ENCODE data around the gene SMIM1.

The SMIM1 gene

GRCh38 chr1:3773572-3774275, 1.2 kb downstream of the SMIM1 start:
- Histone ChIP-seq H3K27me3 (ENCODE audit: control insufficient read depth, low read length) (peaks cover 21% of the 10 kb centered on the region), H3K27ac (ENCODE audit: low read depth, low read length) (no peak overlapping the region), H3K4me2 (ENCODE audit: low read length) (no peak overlapping the region), H3K4me3 (ENCODE audit: low read length) (no peak overlapping the region), H3K9me3 (ENCODE audit: control insufficient read depth, insufficient read depth, low read length) (no peaks in the 10 kb centered on the region), H3K4me1 (ENCODE audit: control insufficient read depth, low read length) (peaks cover 28% of the 10 kb centered on the region), H3F3A (ENCODE audit: control insufficient read depth, insufficient read depth) (no peaks in the 10 kb centered on the region), H3K9me2 (replicated peaks; ENCODE audit: control insufficient read depth, low read length) (no peaks in the 10 kb centered on the region), H3K36me3 (ENCODE audit: control insufficient read depth, low read length) (peaks cover 1% of the 10 kb centered on the region; the same call in 1 of the 2 replicates), H4K20me1 (ENCODE audit: control insufficient read depth, insufficient read depth, low read depth, low read length) (no peaks in the 10 kb centered on the region), H3K79me2 (ENCODE audit: control insufficient read depth, low read length) (no peaks in the 10 kb centered on the region)
- no peak for TF ChIP-seq EZH2phosphoT487 (IDR thresholded peaks at IDR 0.05; ENCODE audit: borderline replicate concordance, low read length)
- no peak for TF ChIP-seq CTCF (IDR thresholded peaks at IDR 0.05; ENCODE audit: low read depth, low read length, poor library complexity, severe bottlenecking)

- no peak overlapping the region for H3K27ac ChIP-seq (ENCODE audit: low read depth, low read length)
Measured at GRCh38 chr1:3774276-3774945, 1.9 kb downstream of the SMIM1 start.

DNA sequence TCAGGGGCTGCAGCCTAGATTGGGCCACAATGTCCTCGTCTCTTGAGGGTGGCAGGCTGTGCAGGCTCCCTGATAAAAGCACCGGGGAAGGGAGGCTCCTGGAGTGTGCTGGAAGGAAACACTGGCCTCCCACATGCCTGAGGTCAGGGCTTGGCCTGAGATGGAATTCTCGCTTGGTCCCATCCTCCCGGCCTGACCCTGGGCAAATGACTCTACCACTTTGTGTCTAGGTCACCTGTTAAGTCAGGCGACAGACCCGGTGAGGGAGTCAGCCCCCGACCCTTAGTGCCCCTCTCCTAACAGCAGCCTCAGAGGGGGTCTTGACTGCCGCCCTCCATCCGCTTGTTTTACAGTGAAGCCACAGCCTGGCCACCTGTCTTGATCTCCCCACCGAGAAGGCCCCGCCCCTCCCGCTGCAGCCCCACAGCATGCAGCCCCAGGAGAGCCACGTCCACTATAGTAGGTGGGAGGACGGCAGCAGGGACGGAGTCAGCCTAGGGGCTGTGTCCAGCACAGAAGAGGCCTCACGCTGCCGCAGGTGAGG, 2.5 kb downstream of the SMIM1 start:
- TF ChIP-seq CTCF (IDR thresholded peaks at IDR 0.05; ENCODE audit: low read depth, low read length, poor library complexity, severe bottlenecking) (no peak), EZH2phosphoT487 (IDR thresholded peaks at IDR 0.05; ENCODE audit: borderline replicate concordance, low read length) (no peak)
- Histone ChIP-seq H3K36me3 (ENCODE audit: control insufficient read depth, low read length) (peaks cover 14% of the 10 kb centered on the region), H3F3A (ENCODE audit: control insufficient read depth, insufficient read depth) (no peaks in the 10 kb centered on the region), H3K9me3 (ENCODE audit: control insufficient read depth, insufficient read depth, low read length) (no peaks in the 10 kb centered on the region), H3K4me3 (ENCODE audit: low read length) (no peak overlapping the region), H3K27me3 (ENCODE audit: control insufficient read depth, low read length) (peaks cover 21% of the 10 kb centered on the region), H3K79me2 (ENCODE audit: control insufficient read depth, low read length) (no peaks in the 10 kb centered on the region), H3K4me2 (ENCODE audit: low read length) (peak overlapping the region; percentile 51; the same call in 1 of the 2 replicates), H3K9me2 (replicated peaks; ENCODE audit: control insufficient read depth, low read length) (no peaks in the 10 kb centered on the region), H3K27ac (ENCODE audit: low read depth, low read length) (no peak overlapping the region), H3K4me1 (ENCODE audit: control insufficient read depth, low read length) (peaks cover 28% of the 10 kb centered on the region), H4K20me1 (ENCODE audit: control insufficient read depth, insufficient read depth, low read depth, low read length) (no peaks in the 10 kb centered on the region)

More at GRCh38 chr1:3774276-3774945, 1.9 kb downstream of the SMIM1 start:
- H3K79me2 ChIP-seq (ENCODE audit: control insufficient read depth, low read length), result no peaks in the 10 kb centered on the region
- peaks cover 28% of the 10 kb centered on the region for H3K4me1 ChIP-seq (ENCODE audit: control insufficient read depth, low read length)
- TF ChIP-seq EZH2phosphoT487 (IDR thresholded peaks at IDR 0.05; ENCODE audit: borderline replicate concordance, low read length), result no peak
- H3F3A ChIP-seq (ENCODE audit: control insufficient read depth, insufficient read depth), result no peaks in the 10 kb centered on the region
- H4K20me1 ChIP-seq (ENCODE audit: control insufficient read depth, insufficient read depth, low read depth, low read length), result no peaks in the 10 kb centered on the region
- H3K4me2 ChIP-seq (ENCODE audit: low read length), result no peak overlapping the region
- H3K27me3 ChIP-seq (ENCODE audit: control insufficient read depth, low read length), result peaks cover 21% of the 10 kb centered on the region
- H3K9me2 ChIP-seq (replicated peaks; ENCODE audit: control insufficient read depth, low read length), result no peaks in the 10 kb centered on the region
- H3K36me3 ChIP-seq (ENCODE audit: control insufficient read depth, low read length), result peaks cover 8% of the 10 kb centered on the region; the same call in 1 of the 2 replicates
- H3K9me3 ChIP-seq (ENCODE audit: control insufficient read depth, insufficient read depth, low read length), result no peaks in the 10 kb centered on the region
- H3K4me3 ChIP-seq (ENCODE audit: low read length), result no peak overlapping the region
